Nephron progenitor cell (in vitro differentiated cells): ENCODE results near the gene PANK3.

Experiments used
- DNase-seq: peaks from one replicate; pipeline ENCODE4 v3.0.0; 2021
- H3K27ac Mint-ChIP-seq: 2 replicates; pipeline ENCODE4 v1.8.0; 2021; ENCODE audit warnings: mild to moderate bottlenecking, moderate library complexity, mixed read lengths
- H3K27me3 Mint-ChIP-seq: 2 replicates; pipeline ENCODE4 v1.8.0; 2021; ENCODE audit warnings: mild to moderate bottlenecking, low read depth, mixed read lengths; ENCODE audit not compliant: poor library complexity
- H3K36me3 Mint-ChIP-seq: 2 replicates; pipeline ENCODE4 v1.8.0; 2021; ENCODE audit warnings: low read depth, mixed read lengths
- H3K4me1 Mint-ChIP-seq: 2 replicates; pipeline ENCODE4 v1.8.0; 2021; ENCODE audit warnings: mixed read lengths
- H3K4me3 Mint-ChIP-seq: 2 replicates; pipeline ENCODE4 v1.8.0; 2021; ENCODE audit warnings: mild to moderate bottlenecking, moderate library complexity, mixed read lengths
- H3K9me3 Mint-ChIP-seq: 2 replicates; pipeline ENCODE4 v1.8.0; 2021; ENCODE audit warnings: mild to moderate bottlenecking, moderate library complexity, mixed read lengths
- TF ChIP-seq, protein P1 (sequence below): fragments of 200-600 bp; sonication (generic); IDR thresholded peaks from 2 replicates; pipeline ENCODE4 v1.5.0; 2021; ENCODE audit warnings: antibody characterized with exemption

The PANK3 gene

DNA sequence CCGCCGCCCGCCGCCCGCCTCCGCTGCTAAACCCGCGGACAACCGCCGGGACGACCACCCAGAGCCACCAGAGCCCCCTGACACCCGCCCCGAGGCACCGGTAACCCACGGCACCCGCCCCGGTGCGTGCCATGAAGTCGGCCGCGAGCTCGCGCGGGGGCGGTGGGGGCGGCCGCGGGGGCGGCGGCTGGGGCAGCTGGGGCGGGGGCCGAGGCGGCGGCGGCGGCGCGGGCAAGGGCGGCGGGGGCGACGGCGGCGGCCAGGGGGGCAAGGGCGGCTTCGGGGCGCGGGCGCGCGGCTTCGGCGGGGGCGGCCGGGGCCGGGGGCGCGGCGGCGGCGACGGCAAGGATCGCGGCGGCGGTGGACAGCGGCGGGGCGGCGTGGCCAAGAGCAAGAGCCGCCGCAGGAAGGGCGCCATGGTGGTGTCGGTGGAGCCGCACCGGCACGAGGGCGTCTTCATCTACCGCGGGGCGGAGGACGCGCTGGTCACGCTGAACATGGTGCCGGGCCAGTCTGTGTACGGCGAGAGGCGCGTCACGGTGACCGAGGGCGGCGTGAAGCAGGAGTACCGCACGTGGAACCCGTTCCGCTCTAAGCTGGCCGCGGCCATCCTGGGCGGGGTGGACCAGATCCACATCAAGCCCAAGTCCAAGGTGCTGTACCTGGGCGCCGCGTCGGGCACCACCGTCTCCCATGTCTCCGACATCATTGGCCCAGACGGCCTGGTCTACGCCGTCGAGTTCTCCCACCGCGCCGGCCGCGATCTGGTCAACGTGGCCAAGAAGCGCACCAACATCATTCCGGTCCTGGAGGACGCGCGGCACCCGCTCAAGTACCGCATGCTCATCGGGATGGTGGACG lies 49.6 kb downstream of the PANK3 start:
- H3K9me3 Mint-ChIP-seq, result peaks cover 12% of the 10 kb centered on the region
- peaks cover 28% of the 10 kb centered on the region for H3K4me1 Mint-ChIP-seq
- H3K27me3 Mint-ChIP-seq, result peaks cover 52% of the 10 kb centered on the region
- TF ChIP-seq, protein P1, sequence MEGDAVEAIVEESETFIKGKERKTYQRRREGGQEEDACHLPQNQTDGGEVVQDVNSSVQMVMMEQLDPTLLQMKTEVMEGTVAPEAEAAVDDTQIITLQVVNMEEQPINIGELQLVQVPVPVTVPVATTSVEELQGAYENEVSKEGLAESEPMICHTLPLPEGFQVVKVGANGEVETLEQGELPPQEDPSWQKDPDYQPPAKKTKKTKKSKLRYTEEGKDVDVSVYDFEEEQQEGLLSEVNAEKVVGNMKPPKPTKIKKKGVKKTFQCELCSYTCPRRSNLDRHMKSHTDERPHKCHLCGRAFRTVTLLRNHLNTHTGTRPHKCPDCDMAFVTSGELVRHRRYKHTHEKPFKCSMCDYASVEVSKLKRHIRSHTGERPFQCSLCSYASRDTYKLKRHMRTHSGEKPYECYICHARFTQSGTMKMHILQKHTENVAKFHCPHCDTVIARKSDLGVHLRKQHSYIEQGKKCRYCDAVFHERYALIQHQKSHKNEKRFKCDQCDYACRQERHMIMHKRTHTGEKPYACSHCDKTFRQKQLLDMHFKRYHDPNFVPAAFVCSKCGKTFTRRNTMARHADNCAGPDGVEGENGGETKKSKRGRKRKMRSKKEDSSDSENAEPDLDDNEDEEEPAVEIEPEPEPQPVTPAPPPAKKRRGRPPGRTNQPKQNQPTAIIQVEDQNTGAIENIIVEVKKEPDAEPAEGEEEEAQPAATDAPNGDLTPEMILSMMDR, result no peak
- H3K27ac Mint-ChIP-seq, result no peak overlapping the region
- no peaks in the 10 kb centered on the region for H3K36me3 Mint-ChIP-seq
- DNase-seq, result peak; percentile 45
- H3K4me3 Mint-ChIP-seq, result peak overlapping the region; percentile 76

DNA sequence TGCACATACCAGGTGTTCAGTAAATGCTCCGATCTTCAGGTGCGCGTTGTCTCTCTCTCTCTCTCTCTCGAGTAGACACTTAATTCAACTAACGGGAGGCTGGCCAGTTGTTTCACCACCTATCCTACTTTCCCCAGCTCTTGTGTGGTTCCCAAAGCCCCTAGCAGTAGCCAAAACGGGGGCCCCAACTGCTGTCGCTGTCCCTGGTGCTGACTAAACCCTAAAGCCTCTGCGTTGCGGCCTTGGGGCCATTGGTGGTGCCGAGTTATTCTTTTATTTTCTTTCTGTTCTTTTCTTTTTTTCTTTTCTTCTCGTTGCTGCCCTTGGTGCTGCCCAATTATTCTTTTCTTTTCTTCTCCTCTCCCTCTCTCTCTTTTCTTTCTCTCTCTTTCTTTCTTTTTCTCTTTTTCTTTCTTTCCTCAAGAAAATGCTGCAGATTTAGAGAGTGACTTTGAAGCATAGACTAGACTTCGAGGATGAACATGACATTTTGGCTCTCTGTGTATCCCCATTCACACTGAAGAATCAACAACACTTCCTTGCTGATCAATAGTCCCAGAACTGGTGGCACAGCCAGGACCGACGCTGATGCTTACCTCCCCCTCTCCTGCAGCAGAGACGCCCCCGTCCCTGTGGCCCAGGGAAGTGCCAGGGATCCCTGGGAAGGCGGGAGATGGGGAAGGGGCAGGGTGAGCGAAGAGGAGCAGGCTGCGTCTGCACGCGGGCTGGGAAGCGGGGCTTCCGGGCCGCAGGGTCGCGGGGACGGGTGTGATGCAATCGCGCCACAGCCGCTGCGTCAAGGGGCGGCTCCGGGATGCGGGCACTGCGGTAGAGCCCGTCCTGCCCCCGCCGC lies 50.4 kb downstream of the PANK3 start, which contains the start of gene FBLL1:
TSS of gene FBLL1 (plus strand) at position 785 of the 853 bp plus-strand sequence. CDS start 200 bp downstream, outside the sequence.
- peaks cover 28% of the 10 kb centered on the region for H3K4me1 Mint-ChIP-seq
- H3K27me3 Mint-ChIP-seq, result peaks cover 52% of the 10 kb centered on the region
- no peak within 1 kb of the TSS for H3K27ac Mint-ChIP-seq
- peaks cover 12% of the 10 kb centered on the region for H3K9me3 Mint-ChIP-seq
- no peaks in the 10 kb centered on the region for H3K36me3 Mint-ChIP-seq
- peak within 1 kb of the TSS; percentile 78 for H3K4me3 Mint-ChIP-seq
- peak; percentile 89 for DNase-seq
- TF ChIP-seq, protein P1, result no peak

DNA sequence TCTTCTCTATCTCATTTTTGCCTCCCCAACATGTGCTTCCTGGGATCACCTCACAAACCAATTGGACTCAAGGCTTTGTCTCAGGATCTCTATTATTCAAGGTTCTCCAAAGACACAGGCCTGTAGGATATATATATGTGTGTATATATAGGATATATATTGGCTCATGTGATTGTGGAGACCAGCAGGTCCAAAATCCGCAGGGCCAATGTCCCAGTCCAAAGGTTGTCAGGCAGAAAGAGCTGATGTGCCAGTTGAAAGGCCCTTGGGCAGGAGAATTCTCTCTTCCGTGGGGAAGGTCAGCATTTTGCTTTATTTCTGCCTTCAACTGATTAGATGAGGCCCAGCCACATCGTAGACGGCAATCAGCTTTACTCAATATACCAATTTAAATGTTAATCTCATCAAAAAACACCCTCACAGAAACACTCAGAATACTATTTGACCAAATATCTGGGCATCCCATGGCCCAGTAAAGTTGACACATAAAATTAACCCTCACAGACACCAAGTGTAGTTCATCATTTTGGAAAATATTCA lies 51.3 kb downstream of the PANK3 start:
- H3K36me3 Mint-ChIP-seq, result no peaks in the 10 kb centered on the region
- peaks cover 52% of the 10 kb centered on the region for H3K27me3 Mint-ChIP-seq
- peaks cover 27% of the 10 kb centered on the region for H3K4me1 Mint-ChIP-seq
- no peak overlapping the region for H3K27ac Mint-ChIP-seq
- no peak overlapping the region for H3K4me3 Mint-ChIP-seq
- DNase-seq, result no peak
- TF ChIP-seq, protein P1, result no peak
- peaks cover 12% of the 10 kb centered on the region for H3K9me3 Mint-ChIP-seq

DNA sequence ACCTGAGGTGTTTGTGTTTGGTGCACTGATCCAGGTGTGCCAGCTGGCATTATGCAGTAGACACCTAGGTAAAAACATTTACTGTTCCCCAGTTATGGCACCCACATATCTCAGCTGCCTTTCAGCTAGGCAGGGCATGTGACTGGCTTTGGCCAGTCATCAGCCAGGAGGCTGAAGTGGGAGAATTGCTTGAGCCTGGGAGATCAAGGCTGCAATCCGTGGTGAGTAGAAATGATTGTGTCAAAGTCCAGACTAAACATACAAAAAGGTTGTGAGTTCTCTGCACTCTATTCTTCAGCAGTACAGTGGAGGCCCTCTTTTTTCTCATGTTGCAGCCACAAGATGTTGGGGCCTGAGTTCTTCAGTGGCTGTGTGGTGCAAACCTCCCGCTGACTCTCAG lies 53.3 kb downstream of the PANK3 start:
- Mint-ChIP-seq H3K4me3 (no peak overlapping the region), H3K4me1 (peaks cover 11% of the 10 kb centered on the region), H3K9me3 (peaks cover 12% of the 10 kb centered on the region), H3K36me3 (no peaks in the 10 kb centered on the region), H3K27me3 (peaks cover 42% of the 10 kb centered on the region), H3K27ac (no peak overlapping the region)
- TF ChIP-seq, protein P1, result no peak
- no peak for DNase-seq

DNA sequence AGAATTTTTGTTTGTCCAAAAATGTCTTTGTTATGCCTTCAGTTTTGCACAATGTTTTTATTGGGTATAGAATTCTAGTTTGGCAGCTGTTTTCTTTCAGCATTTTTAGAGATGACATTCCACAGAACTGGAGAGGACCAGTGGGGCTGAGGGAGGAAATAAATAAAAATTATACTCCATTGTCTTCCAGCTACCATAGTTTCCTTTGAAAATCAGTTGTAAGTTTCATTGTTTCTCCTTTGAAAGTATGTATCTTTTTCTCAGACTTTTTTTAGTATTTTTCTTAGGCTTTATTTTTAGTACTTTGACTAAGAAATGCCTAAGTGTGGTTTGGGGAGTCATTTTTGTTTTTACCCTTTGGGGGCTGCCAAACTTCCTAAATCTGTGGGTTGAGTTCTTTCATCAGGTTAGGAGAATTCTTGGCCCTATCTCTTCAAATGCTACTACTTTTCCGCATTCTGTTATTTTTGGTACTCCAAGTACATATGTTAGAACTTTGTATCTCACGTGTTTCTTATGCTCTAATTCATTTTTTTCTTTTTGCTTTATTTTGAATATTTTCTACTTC lies 65.2 kb downstream of the PANK3 start:
- no peaks in the 10 kb centered on the region for H3K27me3 Mint-ChIP-seq
- TF ChIP-seq, protein P1, result no peak
- H3K27ac Mint-ChIP-seq, result no peak overlapping the region
- no peak overlapping the region for H3K4me3 Mint-ChIP-seq
- H3K9me3 Mint-ChIP-seq, result peaks cover 33% of the 10 kb centered on the region
- DNase-seq, result no peak
- H3K4me1 Mint-ChIP-seq, result no peaks in the 10 kb centered on the region
- peaks cover 97% of the 10 kb centered on the region for H3K36me3 Mint-ChIP-seq
